ENCODE results near the gene USP38.

The USP38 gene

GRCh38 chr4:143189528-143189927 lies 4.8 kb downstream of the USP38 start:
- H3K4me3 ChIP-seq (ENCODE audit: low read depth in 1 of 2, low read length in 2 of 2): peak overlapping the region in 1 of 2 experiments; percentile 74; a peak in 1 of 4 replicates
- peaks cover 71% of the 10 kb centered on the region for H3K36me3 ChIP-seq (ENCODE audit: insufficient read depth, low read length)
- H3K4me1 ChIP-seq (ENCODE audit: insufficient read depth, low read length): peaks cover 49% of the 10 kb centered on the region
- peaks cover 32% of the 10 kb centered on the region for H4K20me1 ChIP-seq (ENCODE audit: insufficient read depth, low read length)
- H3K9ac ChIP-seq (ENCODE audit: low read depth, low read length): no peak overlapping the region
- no peak for TF ChIP-seq EZH2 (IDR thresholded peaks at IDR 0.05; ENCODE audit: borderline replicate concordance, low read depth, low read length, severe bottlenecking)
- no peak for TF ChIP-seq CTCF (IDR thresholded peaks at IDR 0.05; ENCODE audit: borderline replicate concordance, extremely low read depth, low read length, poor library complexity, severe bottlenecking)
- peaks cover 95% of the 10 kb centered on the region for H3K79me2 ChIP-seq (ENCODE audit: insufficient read depth, low read length)
- no peak overlapping the region for H2AFZ ChIP-seq (ENCODE audit: low read depth, low read length)
- DNase-seq: no peak
- peak overlapping the region; percentile 89 for H3K4me2 ChIP-seq (ENCODE audit: insufficient read depth, low read length)
- H3K27ac ChIP-seq (ENCODE audit: low read length): no peak overlapping the region
- no peaks in the 10 kb centered on the region for H3K27me3 ChIP-seq (ENCODE audit: insufficient read depth, low read length, poor library complexity)
- H3K9me3 ChIP-seq (ENCODE audit: insufficient read depth, low read length, severe bottlenecking): no peaks in the 10 kb centered on the region
- no peak for ATAC-seq (ENCODE audit: insufficient read depth, low read depth)

GRCh38 chr4:143195581-143195980 lies 10.9 kb downstream of the USP38 start:
- H3K9me3 ChIP-seq (ENCODE audit: insufficient read depth, low read length, severe bottlenecking): no peaks in the 10 kb centered on the region
- ATAC-seq (ENCODE audit: insufficient read depth, low read depth): no peak
- H3K4me1 ChIP-seq (ENCODE audit: insufficient read depth, low read length): peaks cover 12% of the 10 kb centered on the region; the same call in 1 of the 2 replicates
- no peak overlapping the region for H3K9ac ChIP-seq (ENCODE audit: low read depth, low read length)
- H3K4me3 ChIP-seq (ENCODE audit: low read depth in 1 of 2, low read length in 2 of 2): no peak overlapping the region
- no peak overlapping the region for H3K4me2 ChIP-seq (ENCODE audit: insufficient read depth, low read length)
- no peaks in the 10 kb centered on the region for H3K27me3 ChIP-seq (ENCODE audit: insufficient read depth, low read length, poor library complexity)
- no peak overlapping the region for H3K27ac ChIP-seq (ENCODE audit: low read length)
- peaks cover 92% of the 10 kb centered on the region for H3K36me3 ChIP-seq (ENCODE audit: insufficient read depth, low read length)
- H2AFZ ChIP-seq (ENCODE audit: low read depth, low read length): no peak overlapping the region
- TF ChIP-seq CTCF (IDR thresholded peaks at IDR 0.05; ENCODE audit: borderline replicate concordance, extremely low read depth, low read length, poor library complexity, severe bottlenecking) (no peak), EZH2 (IDR thresholded peaks at IDR 0.05; ENCODE audit: borderline replicate concordance, low read depth, low read length, severe bottlenecking) (no peak)
- peaks cover 51% of the 10 kb centered on the region for H3K79me2 ChIP-seq (ENCODE audit: insufficient read depth, low read length)
- peaks cover 12% of the 10 kb centered on the region; the same call in 1 of the 2 replicates for H4K20me1 ChIP-seq (ENCODE audit: insufficient read depth, low read length)
- DNase-seq: no peak

GRCh38 chr4:143196323-143196722 lies 11.6 kb downstream of the USP38 start:
- Histone ChIP-seq H3K27me3 (ENCODE audit: insufficient read depth, low read length, poor library complexity) (no peaks in the 10 kb centered on the region), H3K4me2 (ENCODE audit: insufficient read depth, low read length) (no peak overlapping the region), H4K20me1 (ENCODE audit: insufficient read depth, low read length) (peaks cover 14% of the 10 kb centered on the region; the same call in 1 of the 2 replicates), H3K36me3 (ENCODE audit: insufficient read depth, low read length) (peaks cover 92% of the 10 kb centered on the region), H3K9ac (ENCODE audit: low read depth, low read length) (no peak overlapping the region), H3K4me1 (ENCODE audit: insufficient read depth, low read length) (peaks cover 5% of the 10 kb centered on the region; the same call in 1 of the 2 replicates), H3K4me3 (ENCODE audit: low read depth in 1 of 2, low read length in 2 of 2) (no peak overlapping the region), H3K9me3 (ENCODE audit: insufficient read depth, low read length, severe bottlenecking) (no peaks in the 10 kb centered on the region), H2AFZ (ENCODE audit: low read depth, low read length) (no peak overlapping the region), H3K79me2 (ENCODE audit: insufficient read depth, low read length) (peaks cover 44% of the 10 kb centered on the region), H3K27ac (ENCODE audit: low read length) (no peak overlapping the region)
- ATAC-seq (ENCODE audit: insufficient read depth, low read depth): no peak
- no peak for TF ChIP-seq CTCF (IDR thresholded peaks at IDR 0.05; ENCODE audit: borderline replicate concordance, extremely low read depth, low read length, poor library complexity, severe bottlenecking)
- TF ChIP-seq EZH2 (IDR thresholded peaks at IDR 0.05; ENCODE audit: borderline replicate concordance, low read depth, low read length, severe bottlenecking): no peak
- DNase-seq: no peak
